Activated CD4-positive, CD25-positive, alpha-beta regulatory T cell treated with anti-CD3 and anti-CD28 coated beads, Interleukin-2, amount 50 U/mL, for 16 hours (primary cell): ENCODE data around the gene CLEC4F.
"Not testable (repeated sequence)": the region's sequence is repeated elsewhere in the genome, so short reads cannot be mapped to it uniquely, and the experiment has no call there.

Experiments used
- DNase-seq: peaks from one replicate; pipeline ENCODE4 v3.0.0-alpha.2; 2020; ENCODE audit warnings: low read depth, low spot score

The CLEC4F gene

DNA sequence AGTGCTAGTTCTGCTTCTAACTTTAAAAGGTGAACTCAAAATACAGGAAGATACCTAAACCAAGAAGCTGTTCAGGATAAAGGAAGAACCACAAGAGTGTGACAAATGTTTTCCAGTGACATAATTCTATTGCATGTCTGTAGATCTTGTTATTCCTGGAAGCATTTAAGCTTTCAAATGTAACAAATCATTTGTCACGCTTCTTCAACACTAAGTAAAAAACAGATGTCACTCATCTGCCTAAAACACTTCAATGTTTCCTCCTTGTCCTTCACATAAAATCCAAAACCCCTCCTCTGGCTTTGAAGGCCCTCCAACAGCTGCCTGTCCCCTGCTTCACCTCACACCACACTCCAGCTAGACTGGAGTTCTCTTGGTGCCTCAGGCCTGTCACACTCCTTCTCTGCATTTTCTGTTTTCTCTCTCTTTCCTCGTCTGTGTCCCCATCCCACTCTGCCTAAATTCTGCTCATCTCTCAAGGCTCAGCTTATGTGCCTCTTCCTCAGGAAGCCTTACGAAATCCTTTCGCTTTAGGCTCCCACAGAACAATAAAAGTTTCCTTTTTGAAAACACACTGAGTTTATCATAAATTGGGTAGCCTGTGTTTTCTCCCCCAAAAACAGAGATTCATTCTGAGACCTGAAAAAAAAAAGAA is 6.4 kb upstream of the CLEC4F start:
- DNase-seq: no peak

DNA sequence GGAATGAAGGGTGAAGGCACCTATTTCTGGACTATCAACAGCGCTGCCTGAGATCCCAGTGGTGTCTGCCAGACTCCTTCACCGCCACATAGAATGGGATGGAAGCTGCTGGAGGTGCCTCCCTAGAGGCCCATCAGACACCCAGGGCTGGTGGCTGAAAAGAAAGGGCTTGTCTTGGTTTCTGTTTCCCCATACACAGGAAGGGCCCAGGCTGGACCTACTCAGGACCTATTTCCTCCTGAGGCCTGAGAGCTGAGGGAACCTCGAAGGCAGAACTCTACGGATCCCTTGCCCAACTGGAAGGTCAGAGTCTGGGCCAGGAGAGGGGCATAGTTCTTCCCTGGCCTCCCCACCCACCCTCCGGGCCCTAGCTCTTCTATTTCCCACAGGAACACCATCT is 2.9 kb upstream of the CLEC4F start:
- DNase-seq: no peak

GRCh38 chr2:70822843-70823242 is 2.4 kb upstream of the CLEC4F start:
- DNase-seq: no peak

GRCh38 chr2:70817284-70817954 is 3.0 kb downstream of the CLEC4F start:
- DNase-seq: no peak

DNA sequence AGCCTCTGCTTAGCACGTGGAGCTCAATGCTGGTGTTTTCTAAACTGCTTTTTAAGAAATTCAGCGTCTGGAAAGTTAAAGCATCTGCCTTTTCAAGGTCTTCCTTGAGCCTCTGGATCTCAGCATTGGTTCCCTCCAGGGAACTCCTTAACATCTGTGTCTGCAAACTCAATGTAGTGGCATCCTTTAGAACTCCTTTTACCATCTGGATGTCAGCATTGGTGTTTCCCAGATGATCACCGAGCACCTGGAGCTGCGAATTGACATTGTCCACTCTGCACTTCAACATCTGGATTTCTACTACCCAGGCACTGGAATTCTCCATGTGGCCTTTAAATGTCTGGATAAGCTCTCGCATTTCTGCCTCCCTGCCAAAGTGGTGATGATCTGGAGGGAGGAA is 3.7 kb downstream of the CLEC4F start:
- DNase-seq: no peak

- DNase-seq: no peak
Measured at GRCh38 chr2:70808983-70809958, 11.1 kb downstream of the CLEC4F start.

DNA sequence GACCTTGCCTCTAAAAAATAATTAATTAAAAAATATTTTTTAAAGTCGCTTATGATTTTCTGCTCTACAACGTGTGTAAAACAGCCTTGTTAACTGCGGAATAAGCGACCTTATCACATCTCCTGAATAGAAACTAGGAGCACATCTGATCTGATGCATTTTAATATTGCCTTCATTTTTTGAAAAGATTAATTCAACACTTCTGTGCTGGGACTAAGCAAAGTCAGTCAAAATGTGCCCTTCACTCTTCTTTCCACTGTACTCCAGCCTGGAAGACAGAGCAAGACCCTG is 12.6 kb downstream of the CLEC4F start:
- DNase-seq: no peak

DNA sequence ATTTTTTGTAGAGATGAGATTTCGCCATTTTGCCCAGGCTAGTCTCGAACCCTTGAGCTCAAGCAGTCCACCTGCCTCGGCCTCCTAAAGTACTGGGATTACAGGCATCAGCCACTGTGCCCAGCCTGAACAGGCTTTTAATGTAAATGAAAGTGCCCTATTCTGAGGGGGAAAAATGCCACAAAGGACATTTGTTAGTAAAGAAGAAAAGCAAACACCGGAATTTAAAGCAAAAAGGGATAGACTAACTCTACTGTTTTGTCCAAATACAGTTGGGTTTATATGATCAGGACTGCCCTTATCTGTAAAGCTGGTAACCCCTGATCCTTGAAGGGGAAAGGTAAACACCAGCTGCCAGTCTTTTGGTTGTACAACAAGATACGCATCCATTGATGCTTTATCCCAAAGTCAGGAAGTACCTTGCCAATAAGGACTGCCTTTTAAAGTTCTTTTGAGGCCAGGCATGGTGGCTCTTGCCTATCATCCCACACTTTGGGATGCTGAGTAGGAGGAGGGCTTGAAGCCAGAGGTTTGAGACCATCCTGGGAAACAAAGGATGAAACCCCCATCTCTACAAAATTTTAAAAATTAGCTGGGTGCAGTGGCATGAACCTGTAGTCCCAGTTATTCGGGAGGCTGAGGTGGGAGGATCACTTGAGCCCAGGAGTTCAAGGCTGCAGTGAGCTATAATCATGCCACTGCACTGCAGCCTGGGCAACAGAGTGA is 13.1 kb downstream of the CLEC4F start:
- DNase-seq: no peak

GRCh38 chr2:70806620-70807019 is 13.8 kb downstream of the CLEC4F start:
- DNase-seq: no peak

DNA sequence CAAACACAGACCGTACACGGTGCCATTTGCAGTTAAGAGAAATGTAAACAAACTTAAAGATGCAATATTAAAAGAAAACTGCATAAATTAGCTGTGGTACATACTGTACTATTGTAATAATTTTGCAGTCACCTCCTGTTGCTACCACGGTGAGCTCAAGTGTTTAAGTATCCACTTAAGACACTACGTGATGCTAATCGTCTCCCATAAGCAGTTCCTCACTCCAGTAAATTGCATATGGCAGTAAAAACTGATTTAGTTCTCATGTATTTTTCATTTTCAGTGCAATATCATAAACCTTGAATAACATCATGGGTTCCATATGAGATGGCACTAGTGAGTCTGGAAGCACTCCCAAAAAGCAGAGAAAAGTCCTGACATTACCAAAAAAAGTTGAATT is 14.4 kb downstream of the CLEC4F start:
- DNase-seq: no peak

GRCh38 chr2:70801607-70802263 is 18.7 kb downstream of the CLEC4F start:
- no peak for DNase-seq

- DNase-seq: no peak
Measured at GRCh38 chr2:70799706-70800105, 20.7 kb downstream of the CLEC4F start.

DNA sequence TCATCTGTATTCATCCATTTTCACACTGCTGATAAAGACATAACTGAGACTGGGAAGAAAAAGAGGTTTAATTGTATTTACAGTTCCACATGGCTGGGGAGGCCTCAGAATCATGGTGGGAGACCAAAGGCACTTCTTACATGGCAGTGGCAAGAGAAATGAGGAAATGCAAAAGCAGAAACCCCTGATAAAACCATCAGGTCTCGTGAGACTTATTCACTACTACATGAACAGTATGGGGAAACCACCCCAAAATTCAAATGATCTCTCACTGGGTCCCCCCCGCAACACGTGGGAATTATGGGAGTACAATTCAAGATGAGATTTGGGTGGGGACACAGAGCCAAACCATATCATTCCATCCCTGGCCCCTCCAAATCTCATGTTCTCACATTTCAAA is 22.4 kb downstream of the CLEC4F start:
- DNase-seq: not testable (repeated sequence)

- DNase-seq: no peak
Measured at GRCh38 chr2:70797506-70797905, 22.9 kb downstream of the CLEC4F start.

DNA sequence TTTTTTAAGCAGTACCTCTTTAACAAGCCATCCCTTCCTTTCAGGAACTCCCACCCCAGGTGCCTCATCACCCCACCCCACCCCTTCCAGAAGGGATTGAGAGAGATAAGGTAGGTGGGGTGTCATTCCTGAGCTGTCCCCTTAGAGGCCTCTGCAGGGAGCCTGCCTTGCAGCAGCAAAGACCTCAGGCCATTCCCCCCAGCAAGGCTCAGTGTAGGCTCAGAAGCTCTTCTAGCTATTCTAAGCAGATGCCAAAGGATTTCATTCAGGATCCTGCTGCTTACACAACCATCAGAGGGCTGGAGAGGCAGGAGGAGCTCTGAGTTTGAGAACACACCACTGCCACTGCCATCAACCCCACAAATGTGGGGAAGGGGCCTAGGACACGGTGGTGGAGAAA is 24.1 kb downstream of the CLEC4F start:
- DNase-seq: no peak

DNA sequence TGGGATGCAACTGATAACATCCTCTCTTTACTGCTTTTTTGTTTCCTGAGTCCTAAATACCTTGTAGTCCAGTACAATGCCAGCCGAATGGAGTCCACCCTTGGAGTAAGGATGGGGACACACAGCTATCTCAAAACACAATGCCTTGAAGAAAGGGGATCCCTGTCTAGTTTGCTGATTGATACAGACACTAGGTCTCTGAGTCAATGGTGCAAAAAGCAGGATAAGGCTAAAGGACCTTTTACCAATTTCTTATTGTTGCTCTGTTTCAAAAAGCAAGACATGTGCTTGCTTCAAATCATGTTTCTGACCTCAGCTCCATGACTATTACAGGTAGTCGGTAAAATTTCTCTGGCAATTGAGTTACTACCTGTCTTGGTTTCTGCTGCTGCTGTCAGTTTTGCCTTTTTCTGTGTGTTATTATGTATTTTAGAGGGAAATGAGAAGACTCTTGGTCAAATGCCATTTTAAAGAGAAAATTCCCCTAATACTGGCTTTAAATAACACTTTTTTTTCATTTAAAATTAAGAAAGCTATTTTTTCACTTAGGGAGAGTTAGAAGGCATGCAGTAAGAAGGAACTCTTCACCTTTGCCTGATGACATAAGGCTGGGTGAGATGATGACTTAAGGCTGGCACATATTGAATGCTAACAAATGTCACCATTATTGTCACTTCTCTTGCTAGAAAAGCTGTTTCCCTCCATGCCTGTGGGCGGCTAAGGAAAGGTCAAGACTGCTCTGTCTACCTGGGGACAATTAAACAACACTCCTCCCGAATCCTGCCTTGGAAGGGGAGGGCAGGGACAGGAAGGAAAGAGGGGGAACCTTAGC is 25.0 kb downstream of the CLEC4F start:
- no peak for DNase-seq

DNA sequence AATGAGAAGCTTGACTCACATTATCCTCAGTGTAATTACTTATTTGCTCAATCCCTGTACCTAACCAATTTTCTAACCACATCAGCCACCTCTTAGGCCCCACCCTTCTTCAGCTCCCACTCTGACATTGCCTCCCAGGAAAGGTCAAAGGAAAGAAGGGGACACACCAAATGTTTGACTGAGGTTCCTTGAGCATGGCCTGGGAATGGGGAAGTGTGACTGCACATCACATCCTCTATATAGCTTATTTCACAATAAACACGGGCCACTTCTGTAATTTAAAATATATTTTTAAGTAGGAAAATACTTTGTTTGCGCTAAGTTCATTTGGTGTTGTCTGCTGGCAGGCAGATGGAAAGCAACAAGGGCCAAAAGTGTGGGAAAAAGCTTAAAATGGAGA is 26.9 kb downstream of the CLEC4F start:
- DNase-seq: no peak

DNA sequence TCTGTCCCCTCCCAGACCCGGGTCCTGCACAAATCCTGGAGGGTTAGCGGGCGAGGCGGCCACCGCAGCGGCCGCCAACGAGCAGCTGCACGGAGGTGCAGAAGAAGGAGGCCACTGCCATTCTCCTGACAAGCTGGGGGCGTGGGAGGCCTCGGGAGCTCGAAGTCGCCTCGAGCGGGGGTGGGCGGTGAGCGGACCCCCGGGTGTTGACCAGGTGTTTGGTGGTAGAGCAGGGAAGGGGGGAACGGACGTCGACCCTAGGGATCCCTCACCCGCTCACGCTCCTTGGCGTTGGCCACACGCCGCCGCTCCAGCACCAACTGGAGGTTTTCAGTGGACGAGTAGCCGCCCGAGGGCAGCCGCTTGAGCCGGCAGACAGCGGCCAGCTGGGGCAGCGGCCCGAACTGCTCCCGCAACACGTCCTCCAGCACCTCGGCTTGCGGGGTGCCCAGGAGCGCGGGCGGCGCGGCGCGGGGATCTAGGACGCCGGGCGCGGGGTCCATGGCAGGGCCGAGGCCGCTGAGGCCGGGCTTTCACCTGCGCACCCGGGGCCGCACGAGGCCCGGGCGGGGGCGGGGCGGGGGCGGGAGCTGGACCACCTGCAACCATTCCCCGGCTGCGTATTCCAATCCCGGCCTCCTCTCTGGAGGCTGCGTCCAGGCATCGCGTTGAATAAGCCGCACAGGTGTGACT is 30.1 kb downstream of the CLEC4F start, which contains the start of gene FIGLA:
Gene FIGLA (minus strand): TSS at position 508 of the 693 bp plus-strand sequence. CDS start 5 bp downstream, at position 503.
- DNase-seq: no peak

DNA sequence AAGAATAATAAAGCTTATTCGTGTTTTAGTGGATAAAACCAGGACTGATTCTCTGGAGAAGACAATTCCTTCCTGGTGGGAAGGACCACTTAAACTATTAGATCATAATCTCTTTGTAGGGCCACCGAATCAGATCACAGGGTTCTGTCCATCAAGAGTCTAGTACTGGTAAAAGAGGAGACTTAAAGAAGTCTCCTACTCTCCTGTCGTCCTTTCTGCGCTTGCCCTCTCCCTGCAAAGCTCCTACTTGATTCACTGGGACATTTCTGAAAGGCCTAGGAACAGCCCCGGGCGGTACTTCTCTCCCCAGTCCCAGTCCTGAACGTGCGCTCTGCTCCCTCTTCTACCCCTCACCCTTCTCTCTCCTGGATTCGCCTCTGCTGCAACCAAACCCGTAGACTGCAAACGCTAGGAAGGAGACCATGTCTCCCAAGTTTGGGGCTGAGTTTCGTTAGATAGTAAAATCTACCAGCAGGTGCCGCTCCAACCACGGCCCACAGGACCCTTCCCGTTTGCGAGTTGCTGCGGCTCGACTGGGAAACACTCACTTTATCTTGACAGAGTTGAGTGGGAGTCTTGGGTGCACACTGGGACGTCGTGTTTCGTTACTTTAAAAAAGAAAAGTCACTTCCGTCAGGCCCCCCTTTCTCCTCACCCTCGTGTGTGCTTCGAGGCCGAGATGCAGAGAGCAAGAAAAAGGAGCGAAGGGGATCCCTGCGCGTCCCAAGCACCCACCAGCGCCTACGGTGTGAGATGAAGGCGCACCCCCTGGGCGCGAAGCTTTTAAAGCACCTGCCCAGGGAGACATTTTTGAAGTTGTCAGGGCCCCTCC is 30.9 kb downstream of the CLEC4F start:
- peak; percentile 21 for DNase-seq
